Stimulated activated naive CD4-positive, alpha-beta T cell (primary cell): ENCODE measurements around the gene FLNC.

ENCODE experiments used
- DNase-seq, 6 experiments: peaks; one replicate each; lab custom pipeline; 2025; lab: John Stamatoyannopoulos, UW

The FLNC gene

DNA sequence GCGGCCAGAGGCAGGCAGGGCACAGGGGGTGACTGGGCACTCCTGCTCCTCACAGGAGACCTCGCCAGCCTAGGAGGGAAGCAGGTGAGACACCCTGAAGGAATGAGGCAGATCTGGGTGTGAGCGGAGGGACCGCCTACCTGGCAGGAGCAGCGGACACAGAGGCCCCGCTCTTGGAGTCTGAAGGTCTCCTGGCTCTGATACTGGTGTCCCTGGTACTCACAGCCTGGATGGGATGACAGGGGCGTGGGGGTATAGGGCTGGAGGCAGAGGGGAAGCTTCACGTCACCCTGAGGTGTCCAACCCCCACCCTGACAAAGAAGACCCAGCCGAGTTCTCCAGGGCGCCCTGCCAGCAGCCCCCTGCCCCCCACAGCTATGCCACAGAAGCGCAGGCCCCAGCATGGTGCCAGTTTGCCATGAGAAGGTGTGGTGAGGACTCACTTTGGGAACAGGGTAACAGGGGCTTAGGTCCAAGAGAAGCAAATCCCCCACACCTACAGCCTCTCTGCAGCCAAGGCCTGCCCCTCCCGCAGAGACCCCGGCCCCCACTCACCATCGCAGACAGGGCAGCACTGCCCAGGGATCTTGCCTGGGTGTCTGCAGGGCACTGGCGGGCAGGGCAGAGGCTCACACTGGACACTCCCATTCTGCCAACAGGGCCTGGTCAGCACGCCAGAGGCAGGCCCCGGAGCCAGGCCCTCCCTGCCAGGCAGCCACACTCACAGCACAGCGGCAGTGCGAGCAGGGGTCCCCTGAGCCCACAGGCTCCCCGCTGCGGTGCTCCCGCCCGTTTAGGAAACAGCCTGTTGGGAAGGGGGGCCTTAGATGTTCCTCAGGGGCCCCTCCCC is 63.3 kb downstream of the FLNC start:
- no peak for DNase-seq

DNA sequence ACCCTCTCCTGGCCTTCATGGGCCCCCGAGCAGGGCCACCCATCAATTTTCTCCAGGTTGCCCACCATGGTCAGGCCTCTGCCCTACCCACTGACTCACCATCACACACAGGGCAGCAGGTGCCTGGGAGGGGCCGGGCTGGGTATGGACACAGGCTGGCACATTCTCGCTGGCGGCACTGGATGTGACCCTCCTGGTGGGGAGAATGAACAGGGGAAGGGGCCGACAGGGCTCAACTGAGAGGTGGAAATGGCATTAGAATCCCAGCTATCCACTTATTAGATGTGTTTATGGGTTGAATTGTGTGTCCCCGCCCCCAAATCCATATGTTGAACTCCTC is 63.9 kb downstream of the FLNC start:
- DNase-seq, result no peak

DNA sequence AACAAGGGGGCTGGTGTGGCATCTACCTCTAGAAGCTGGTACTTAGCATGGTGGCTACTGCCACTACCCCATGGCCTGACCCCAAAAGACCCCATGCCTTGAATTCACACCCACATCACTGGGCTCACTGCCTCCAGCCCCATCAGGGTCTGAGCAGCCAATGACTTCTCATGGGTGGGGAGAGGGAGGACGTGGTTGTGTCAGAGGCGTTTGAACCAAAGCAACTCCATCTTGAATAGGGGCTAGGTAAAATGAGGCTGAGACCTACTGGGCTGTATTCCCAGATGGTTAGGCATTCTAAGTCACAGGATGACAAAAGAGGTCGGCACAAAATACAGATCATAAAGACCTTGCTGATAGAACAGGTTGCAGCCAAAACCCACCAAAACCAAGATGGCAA is 65.1 kb downstream of the FLNC start:
- DNase-seq, result no peak

- no peak for DNase-seq
These were observed 69.2 kb downstream of the FLNC start for GRCh38 chr7:128899392-128899791.

- no peak for DNase-seq
These were observed 70.0 kb downstream of the FLNC start for GRCh38 chr7:128900237-128900636.

- no peak for DNase-seq
These were observed 72.8 kb downstream of the FLNC start for GRCh38 chr7:128902761-128903585.

DNA sequence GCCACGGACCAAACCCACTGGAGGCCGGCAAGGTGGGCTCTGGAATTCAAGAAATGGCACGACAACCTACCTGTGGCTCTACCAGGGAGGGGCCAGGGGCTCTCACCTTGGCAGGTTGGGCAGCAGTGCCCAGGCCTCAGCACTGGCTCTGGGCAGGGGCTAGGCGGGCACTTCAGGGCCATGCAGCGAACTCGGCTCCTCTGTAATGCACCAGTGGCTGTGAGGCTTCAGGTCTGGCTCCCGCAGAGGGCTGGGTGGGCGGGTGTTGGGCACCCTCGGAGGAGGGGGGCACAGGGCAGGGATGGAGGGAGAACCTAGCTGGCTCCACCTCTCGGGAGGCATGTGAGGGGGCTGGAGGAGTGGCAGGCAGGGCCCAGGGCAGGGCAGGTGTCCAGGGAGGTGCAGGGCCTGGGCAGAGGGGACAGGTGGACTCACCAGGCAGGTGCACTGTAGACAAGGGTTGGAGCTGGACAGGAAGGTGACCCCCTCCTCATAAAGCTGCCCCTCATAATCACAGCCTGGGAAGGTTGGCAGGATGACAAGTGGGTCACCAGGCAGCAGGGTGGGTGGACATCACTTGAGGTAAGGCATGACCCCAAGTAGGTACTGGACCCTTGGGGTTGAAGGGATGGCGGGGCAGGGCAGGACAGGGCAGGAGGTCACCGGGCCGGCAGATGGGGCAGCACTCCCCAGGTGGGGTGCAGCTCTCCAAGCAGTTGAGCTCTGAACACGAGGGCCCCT is 73.6 kb downstream of the FLNC start:
- DNase-seq, result no peak

DNA sequence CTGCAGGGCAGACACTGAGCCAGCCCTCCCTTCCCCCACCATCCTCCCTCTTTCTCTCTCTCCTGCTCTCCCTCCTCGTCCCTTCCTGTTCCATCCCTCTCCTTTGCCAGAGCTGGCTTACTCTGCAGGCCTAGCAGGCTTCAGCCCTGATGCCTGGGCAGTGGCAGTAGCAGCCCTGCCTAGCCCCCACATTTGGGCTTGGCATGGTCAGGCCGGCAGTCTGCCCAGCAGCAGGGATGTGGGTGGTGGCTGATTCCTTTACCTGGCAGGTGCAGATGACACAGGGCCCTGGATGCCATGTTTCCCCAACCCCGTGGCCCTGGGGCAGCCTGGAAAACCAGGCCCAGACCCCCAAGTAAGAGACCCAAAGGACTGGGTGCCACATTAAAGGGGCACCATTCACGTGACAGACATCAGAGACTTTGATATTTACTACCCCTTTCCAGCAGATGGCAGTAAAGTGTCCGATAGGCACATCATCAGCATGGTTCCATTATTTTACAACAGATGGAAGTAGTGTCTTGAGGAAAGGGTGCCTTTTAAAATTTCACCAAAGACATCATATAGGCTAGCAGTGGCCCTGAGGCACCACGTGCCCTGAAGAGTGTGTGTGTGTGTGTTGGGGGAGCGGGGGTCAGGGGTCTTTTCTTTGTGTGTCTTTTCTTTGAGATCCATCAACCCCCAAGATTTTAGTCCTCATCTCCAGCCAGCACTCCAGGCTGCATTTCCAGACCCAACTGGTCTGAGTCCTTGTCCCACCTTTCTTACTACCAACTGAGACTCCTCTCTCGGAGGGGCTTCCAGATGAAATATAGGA is 74.4 kb downstream of the FLNC start:
- peak in 4 of 6 experiments; percentile 27 to 55 (median 46) for DNase-seq

DNA sequence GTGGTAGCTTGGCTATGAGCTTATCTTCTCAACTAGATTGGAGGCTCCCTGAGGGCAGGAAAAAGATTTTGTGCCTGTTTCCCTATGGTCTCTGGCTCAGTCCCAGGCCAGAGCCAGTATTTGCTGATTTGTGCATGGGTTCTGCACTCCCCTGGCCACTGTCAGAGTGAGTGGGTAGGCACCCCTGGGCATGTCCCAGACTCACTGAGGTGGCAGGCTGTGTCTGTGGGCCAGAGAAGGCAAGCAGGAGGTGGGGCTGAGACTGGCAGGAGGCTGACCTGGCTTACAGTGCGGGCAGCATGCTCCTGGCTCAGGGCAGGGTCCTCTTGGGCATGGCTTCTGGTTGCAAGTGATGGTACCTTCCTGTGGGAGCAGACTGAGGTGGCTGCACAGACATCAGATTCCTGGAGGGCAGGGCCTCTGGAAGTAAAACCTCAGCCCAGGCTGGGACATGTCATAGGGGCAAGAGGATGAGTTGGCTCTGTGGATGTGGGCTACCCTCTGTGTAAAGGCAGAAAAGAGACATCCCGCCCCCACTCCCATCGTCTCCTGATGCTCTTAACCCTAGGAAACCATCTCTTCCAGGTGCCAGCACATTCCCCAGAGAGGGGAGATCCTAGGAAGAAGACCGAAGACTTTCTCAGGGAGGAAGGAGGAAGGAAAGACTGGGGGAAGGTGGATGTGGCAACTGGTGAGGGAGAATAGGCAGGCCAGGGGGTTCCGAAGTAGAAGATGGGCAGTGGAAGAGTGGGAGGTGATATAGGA is 76.0 kb downstream of the FLNC start:
- no peak for DNase-seq

- DNase-seq, result no peak
These were observed 76.8 kb downstream of the FLNC start for GRCh38 chr7:128906766-128907559.
